ENCODE data around the gene DCAF17.

GRCh38 chr2:171483793-171484192, 49.8 kb downstream of the DCAF17 start:
- TF ChIP-seq EZH2 (IDR thresholded peaks at IDR 0.05; ENCODE audit: borderline replicate concordance, low read depth, low read length, severe bottlenecking) = no peak
- TF ChIP-seq, protein P1, sequence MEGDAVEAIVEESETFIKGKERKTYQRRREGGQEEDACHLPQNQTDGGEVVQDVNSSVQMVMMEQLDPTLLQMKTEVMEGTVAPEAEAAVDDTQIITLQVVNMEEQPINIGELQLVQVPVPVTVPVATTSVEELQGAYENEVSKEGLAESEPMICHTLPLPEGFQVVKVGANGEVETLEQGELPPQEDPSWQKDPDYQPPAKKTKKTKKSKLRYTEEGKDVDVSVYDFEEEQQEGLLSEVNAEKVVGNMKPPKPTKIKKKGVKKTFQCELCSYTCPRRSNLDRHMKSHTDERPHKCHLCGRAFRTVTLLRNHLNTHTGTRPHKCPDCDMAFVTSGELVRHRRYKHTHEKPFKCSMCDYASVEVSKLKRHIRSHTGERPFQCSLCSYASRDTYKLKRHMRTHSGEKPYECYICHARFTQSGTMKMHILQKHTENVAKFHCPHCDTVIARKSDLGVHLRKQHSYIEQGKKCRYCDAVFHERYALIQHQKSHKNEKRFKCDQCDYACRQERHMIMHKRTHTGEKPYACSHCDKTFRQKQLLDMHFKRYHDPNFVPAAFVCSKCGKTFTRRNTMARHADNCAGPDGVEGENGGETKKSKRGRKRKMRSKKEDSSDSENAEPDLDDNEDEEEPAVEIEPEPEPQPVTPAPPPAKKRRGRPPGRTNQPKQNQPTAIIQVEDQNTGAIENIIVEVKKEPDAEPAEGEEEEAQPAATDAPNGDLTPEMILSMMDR (IDR thresholded peaks at IDR 0.05; ENCODE audit: borderline replicate concordance, extremely low read depth, low read length, poor library complexity, severe bottlenecking) = no peak

Data from DND-41 (cell line).